Parathyroid adenoma (tissue), 2 donors: ENCODE data around the gene NPRL2.

Source experiments
- H2AFZ ChIP-seq: fragments of 300-600 bp; sonication (generic); one replicate; pipeline ENCODE4 v1.7.0; 2017; ENCODE audit warnings: antibody characterized with exemption, mild to moderate bottlenecking
- H3K27ac ChIP-seq: fragments of 300-600 bp; sonication (generic); one replicate; pipeline ENCODE4 v1.7.0; 2017
- H3K27me3 ChIP-seq: fragments of 300-600 bp; sonication (generic); one replicate; pipeline ENCODE4 v1.7.0; 2017; ENCODE audit warnings: low read length; ENCODE audit not compliant: control insufficient read depth, insufficient read depth
- H3K36me3 ChIP-seq: fragments of 300-600 bp; sonication (generic); one replicate; pipeline ENCODE4 v1.7.0; 2017; ENCODE audit warnings: low read length; ENCODE audit not compliant: control insufficient read depth, insufficient read depth
- H3K4me1 ChIP-seq: fragments of 300-600 bp; sonication (generic); one replicate; pipeline ENCODE4 v1.7.0; 2017; ENCODE audit warnings: control low read depth
- H3K4me2 ChIP-seq: fragments of 300-600 bp; sonication (generic); one replicate; pipeline ENCODE4 v1.7.0; 2017; ENCODE audit warnings: low read length
- H3K4me3 ChIP-seq: fragments of 300-600 bp; sonication (generic); one replicate; pipeline ENCODE4 v1.7.0; 2017; ENCODE audit warnings: low read depth, low read length
- H3K79me2 ChIP-seq: fragments of 300-600 bp; sonication (generic); one replicate; pipeline ENCODE4 v1.7.0; 2017; ENCODE audit warnings: control low read depth
- H3K9ac ChIP-seq: fragments of 300-600 bp; sonication (generic); one replicate; pipeline ENCODE4 v1.7.0; 2017; ENCODE audit warnings: mild to moderate bottlenecking
- H3K9me3 ChIP-seq: fragments of 300-600 bp; sonication (generic); one replicate; pipeline ENCODE4 v1.7.0; 2017; ENCODE audit warnings: low read length; ENCODE audit not compliant: control insufficient read depth
- TF ChIP-seq, protein P1 (sequence below): fragments of 300-600 bp; sonication (generic); IDR thresholded peaks from one replicate; pipeline ENCODE4 v1.7.0; 2017; ENCODE audit warnings: antibody characterized with exemption, mild to moderate bottlenecking
- donor health status: primary hyperparathyroidism.

Gene NPRL2

DNA sequence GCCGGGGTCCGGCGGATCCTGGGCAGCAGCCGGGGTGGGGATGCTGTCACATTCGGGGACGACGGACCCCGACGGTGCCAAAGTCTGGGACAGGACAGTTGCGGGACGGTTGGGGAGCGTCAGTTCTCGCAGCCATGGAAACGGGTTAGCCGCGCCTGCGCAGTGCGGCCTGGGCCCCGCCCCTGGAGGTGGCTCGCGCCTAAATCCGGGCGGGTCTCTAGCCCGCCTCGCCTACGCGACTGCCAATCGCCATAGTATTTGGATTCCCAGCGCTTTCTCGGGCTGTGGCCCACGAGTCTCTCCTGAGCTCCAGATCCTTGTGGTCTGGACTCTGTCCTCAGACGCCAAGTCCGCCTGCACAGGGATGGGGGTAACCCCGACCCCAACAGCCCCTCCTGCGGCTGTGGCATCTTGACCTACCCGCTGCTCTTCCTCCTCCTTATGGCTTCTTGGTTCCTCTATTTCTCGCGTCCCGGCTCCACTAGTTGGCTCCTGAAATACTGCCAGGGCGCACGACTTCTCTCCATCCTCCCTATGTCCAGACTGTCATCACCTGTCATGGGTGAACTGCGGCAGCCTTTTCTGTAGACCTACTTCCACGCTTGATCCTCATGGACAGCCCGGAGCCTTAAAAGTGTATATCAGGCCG is 4.9 kb downstream of the NPRL2 start, which contains the start of gene ZMYND10:
Gene ZMYND10, minus strand, starts transcription at position 147 of the 649 bp plus-strand sequence. CDS start 153 bp downstream, outside the sequence.
- H3K9ac ChIP-seq, result no peak within 1 kb of the TSS
- peaks cover 33% of the 10 kb centered on the region for H3K4me1 ChIP-seq
- no peaks in the 10 kb centered on the region for H3K27me3 ChIP-seq
- TF ChIP-seq, protein P1, sequence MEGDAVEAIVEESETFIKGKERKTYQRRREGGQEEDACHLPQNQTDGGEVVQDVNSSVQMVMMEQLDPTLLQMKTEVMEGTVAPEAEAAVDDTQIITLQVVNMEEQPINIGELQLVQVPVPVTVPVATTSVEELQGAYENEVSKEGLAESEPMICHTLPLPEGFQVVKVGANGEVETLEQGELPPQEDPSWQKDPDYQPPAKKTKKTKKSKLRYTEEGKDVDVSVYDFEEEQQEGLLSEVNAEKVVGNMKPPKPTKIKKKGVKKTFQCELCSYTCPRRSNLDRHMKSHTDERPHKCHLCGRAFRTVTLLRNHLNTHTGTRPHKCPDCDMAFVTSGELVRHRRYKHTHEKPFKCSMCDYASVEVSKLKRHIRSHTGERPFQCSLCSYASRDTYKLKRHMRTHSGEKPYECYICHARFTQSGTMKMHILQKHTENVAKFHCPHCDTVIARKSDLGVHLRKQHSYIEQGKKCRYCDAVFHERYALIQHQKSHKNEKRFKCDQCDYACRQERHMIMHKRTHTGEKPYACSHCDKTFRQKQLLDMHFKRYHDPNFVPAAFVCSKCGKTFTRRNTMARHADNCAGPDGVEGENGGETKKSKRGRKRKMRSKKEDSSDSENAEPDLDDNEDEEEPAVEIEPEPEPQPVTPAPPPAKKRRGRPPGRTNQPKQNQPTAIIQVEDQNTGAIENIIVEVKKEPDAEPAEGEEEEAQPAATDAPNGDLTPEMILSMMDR, result no peak
- no peaks in the 10 kb centered on the region for H3K36me3 ChIP-seq
- no peaks in the 10 kb centered on the region for H3K9me3 ChIP-seq
- peak within 1 kb of the TSS; percentile 98 for H3K4me2 ChIP-seq
- H2AFZ ChIP-seq, result peak within 1 kb of the TSS; percentile 92
- peaks cover 11% of the 10 kb centered on the region for H3K79me2 ChIP-seq
- H3K4me3 ChIP-seq, result peak within 1 kb of the TSS; percentile 64
- H3K27ac ChIP-seq, result no peak within 1 kb of the TSS

DNA sequence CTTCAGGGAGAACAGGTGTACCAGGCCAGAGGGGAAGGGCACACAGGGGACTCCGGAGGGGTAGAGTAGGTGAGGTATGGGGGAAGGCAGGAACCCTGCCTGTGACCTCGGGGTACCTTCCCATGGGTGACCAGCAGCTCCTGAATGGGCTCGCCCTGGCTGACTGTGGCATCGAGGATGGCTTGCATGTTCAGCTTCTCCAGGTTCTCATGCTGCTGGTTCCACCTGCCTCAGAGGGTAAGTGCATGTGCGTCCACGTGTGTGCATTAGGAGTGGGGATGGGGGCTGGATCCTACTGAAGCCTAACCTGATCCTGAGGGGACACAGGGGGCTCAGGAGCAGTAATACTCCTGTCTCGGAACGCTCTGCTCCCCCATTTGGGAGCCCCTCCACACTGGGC is 5.6 kb downstream of the NPRL2 start:
- Histone ChIP-seq H3K36me3 (no peaks in the 10 kb centered on the region), H3K4me3 (peak overlapping the region; percentile 64), H3K9ac (no peak overlapping the region), H3K27ac (no peak overlapping the region), H3K79me2 (peaks cover 9% of the 10 kb centered on the region), H3K9me3 (no peaks in the 10 kb centered on the region), H3K4me1 (peaks cover 31% of the 10 kb centered on the region), H2AFZ (peak overlapping the region; percentile 92), H3K27me3 (no peaks in the 10 kb centered on the region), H3K4me2 (peak overlapping the region; percentile 98)
- TF ChIP-seq, protein P1, result no peak

DNA sequence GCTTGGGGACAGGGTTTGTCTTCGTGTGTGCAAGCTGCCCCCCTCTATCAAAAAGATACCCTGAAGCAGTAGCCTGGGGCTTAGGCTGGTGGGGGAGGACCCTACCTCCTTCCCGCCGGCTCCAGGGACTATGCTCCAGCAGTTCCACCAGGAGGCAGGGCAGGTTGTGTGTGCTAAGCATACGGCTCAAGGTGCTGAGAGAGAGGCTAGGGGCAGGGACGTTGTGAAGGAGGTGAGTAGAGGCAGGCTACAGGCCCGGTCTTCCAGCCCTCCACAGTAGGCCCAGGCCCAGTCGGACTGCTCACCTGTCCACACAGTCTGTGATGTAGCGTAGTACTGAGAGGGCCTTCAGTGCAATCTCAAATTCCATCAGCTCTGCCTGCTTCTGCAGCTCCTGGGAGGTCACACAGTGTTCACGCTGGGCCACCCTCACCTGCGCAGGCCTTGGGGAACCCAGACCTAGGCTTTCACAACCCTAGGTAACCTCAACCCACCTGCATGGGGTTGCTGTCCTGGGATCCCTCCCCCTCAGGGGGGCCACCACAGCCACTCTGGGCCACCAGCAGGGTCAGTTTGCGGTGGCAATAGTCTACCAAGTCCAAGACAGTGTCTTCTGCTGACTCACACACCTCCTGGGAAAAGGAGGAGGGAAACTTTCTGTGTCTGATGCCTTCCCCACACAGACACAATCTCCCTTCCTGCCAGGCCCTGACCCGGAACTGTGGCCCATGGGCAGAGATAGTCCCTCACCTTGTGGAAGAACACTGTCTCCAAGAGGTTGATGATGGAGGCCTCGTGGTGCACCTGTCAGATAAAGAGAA is 7.6 kb downstream of the NPRL2 start:
- no peak overlapping the region for H3K4me2 ChIP-seq
- no peak overlapping the region for H3K9ac ChIP-seq
- H3K4me1 ChIP-seq, result peaks cover 22% of the 10 kb centered on the region
- H3K79me2 ChIP-seq, result no peaks in the 10 kb centered on the region
- peak overlapping the region; percentile 63 for H2AFZ ChIP-seq
- no peaks in the 10 kb centered on the region for H3K36me3 ChIP-seq
- peak overlapping the region; percentile 49 for H3K27ac ChIP-seq
- H3K9me3 ChIP-seq, result no peaks in the 10 kb centered on the region
- H3K4me3 ChIP-seq, result no peak overlapping the region
- TF ChIP-seq, protein P1, result no peak
- H3K27me3 ChIP-seq, result no peaks in the 10 kb centered on the region

DNA sequence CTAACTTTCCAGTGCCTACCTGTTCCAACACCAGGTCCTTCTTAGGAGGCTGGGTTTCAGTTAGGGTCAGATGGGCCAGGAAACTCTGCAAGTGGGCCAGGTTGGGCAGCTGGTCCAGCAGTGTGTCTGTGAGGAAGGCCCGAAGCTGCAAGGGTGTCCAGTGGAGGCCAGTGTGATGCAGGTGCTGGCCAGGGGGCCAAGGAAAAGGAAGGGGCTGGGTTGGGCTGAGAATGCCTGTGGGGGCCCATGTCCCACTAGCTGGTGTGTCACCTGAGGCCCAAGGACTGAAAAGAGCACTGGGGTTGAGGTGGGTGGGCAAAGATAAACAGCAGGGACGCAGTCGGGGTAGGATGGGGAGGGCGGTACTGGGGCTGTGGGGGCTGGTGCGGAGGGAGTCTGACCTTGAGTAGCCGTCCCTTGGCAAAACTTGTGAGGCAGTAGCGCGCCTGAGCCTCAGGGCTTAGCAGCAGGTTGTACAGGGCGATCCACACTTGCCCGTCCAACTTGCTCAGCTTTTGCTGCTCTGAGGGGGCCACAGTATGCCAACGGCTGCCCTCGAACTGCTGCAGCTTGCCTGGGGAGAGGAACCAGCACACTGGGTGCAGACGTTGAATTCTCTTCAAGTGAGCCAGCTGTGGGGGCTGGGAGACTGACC is 8.5 kb downstream of the NPRL2 start:
- no peak overlapping the region for H3K9ac ChIP-seq
- no peaks in the 10 kb centered on the region for H3K79me2 ChIP-seq
- H3K4me1 ChIP-seq, result peaks cover 22% of the 10 kb centered on the region
- no peaks in the 10 kb centered on the region for H3K27me3 ChIP-seq
- H3K4me2 ChIP-seq, result no peak overlapping the region
- no peaks in the 10 kb centered on the region for H3K36me3 ChIP-seq
- TF ChIP-seq, protein P1, result no peak
- H3K4me3 ChIP-seq, result no peak overlapping the region
- no peak overlapping the region for H2AFZ ChIP-seq
- no peak overlapping the region for H3K27ac ChIP-seq
- H3K9me3 ChIP-seq, result no peaks in the 10 kb centered on the region
